ENCODE results near the gene DCC. TPM values are rescaled to one million over a fixed set of nuclear protein-coding genes. Genes with fewer than 3 reads are reported as not detected.

DCC gene
- polyA plus RNA-seq, 1 donor (not counting 4 experiments of a cell fraction or from before 2014, with no cell fraction given): not detected

DNA sequence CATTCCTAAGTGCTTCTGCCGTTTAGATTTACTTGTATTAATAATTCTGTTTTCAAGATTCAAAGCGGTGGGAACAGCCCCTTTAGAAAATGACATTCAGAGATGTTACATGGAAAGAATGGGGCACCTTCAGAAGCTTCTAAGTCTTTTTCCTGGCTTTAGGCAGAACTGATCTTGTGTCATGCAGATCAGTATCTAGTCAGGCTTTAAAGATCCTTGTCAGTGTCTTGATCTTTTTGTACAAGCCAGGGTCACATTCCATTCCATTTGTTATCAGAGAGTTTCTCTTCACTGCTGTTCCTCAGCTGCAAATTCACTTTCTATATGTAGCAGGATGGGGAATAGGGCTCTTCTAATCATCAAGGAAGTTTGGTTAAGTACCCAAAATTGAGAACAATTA lies 275.3 kb downstream of the DCC start:
- Histone ChIP-seq H3K27ac (ENCODE audit: control insufficient read depth, insufficient read depth, low read length) (no peak overlapping the region), H3K4me3 (ENCODE audit: control insufficient read depth in 2 of 3, extremely low read depth in 1 of 3, insufficient read depth in 2 of 3, low read depth in 1 of 3, low read length in 3 of 3) (no peak overlapping the region), H2AFZ (ENCODE audit: control insufficient read depth, low read length) (no peak overlapping the region), H3K27me3 (ENCODE audit: control insufficient read depth, extremely low read depth, insufficient read depth, low read length) (no peaks in the 10 kb centered on the region), H3K36me3 (ENCODE audit: control insufficient read depth in 2 of 2, extremely low read depth in 1 of 2, insufficient read depth in 2 of 2, low read length in 2 of 2) (no peaks in the 10 kb centered on the region), H3K79me2 (ENCODE audit: control insufficient read depth, insufficient read depth, low read length) (no peaks in the 10 kb centered on the region), H3K9me3 (ENCODE audit: control insufficient read depth, low read depth, low read length) (no peaks in the 10 kb centered on the region), H3K4me1 (ENCODE audit: control insufficient read depth, extremely low read depth, insufficient read depth, low read length) (no peaks in the 10 kb centered on the region), H4K20me1 (ENCODE audit: control insufficient read depth, extremely low read depth, insufficient read depth, low read length) (no peaks in the 10 kb centered on the region), H3K9ac (ENCODE audit: control insufficient read depth, extremely low read depth, insufficient read depth, low read length) (no peak overlapping the region), H3K4me2 (ENCODE audit: control insufficient read depth, extremely low read depth, insufficient read depth, low read depth, low read length) (no peak overlapping the region), H3K9me1 (ENCODE audit: control insufficient read depth, extremely low read depth, insufficient read depth, low read length) (no peaks in the 10 kb centered on the region)
- DNase-seq (ENCODE audit: low read depth, low spot score) (no peak), FAIRE-seq (no peak)
- TF ChIP-seq, protein P1, sequence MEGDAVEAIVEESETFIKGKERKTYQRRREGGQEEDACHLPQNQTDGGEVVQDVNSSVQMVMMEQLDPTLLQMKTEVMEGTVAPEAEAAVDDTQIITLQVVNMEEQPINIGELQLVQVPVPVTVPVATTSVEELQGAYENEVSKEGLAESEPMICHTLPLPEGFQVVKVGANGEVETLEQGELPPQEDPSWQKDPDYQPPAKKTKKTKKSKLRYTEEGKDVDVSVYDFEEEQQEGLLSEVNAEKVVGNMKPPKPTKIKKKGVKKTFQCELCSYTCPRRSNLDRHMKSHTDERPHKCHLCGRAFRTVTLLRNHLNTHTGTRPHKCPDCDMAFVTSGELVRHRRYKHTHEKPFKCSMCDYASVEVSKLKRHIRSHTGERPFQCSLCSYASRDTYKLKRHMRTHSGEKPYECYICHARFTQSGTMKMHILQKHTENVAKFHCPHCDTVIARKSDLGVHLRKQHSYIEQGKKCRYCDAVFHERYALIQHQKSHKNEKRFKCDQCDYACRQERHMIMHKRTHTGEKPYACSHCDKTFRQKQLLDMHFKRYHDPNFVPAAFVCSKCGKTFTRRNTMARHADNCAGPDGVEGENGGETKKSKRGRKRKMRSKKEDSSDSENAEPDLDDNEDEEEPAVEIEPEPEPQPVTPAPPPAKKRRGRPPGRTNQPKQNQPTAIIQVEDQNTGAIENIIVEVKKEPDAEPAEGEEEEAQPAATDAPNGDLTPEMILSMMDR (optimal IDR thresholded peaks at IDR 0.05 in 1 of 3, IDR thresholded peaks at IDR 0.05 in 1 of 3, conservative IDR thresholded peaks at IDR 0.05 in 1 of 3; ENCODE audit: extremely low read depth in 1 of 3, insufficient read depth in 2 of 3, low read length in 3 of 3): no peak
- TF ChIP-seq EZH2 (IDR thresholded peaks at IDR 0.05; ENCODE audit: low read length): no peak
- dilution Hi-C loops (cut with MboI; ENCODE audit: extremely low pct_ligation_motif_present, low sequenced_read_pairs): no loop called here

DNA sequence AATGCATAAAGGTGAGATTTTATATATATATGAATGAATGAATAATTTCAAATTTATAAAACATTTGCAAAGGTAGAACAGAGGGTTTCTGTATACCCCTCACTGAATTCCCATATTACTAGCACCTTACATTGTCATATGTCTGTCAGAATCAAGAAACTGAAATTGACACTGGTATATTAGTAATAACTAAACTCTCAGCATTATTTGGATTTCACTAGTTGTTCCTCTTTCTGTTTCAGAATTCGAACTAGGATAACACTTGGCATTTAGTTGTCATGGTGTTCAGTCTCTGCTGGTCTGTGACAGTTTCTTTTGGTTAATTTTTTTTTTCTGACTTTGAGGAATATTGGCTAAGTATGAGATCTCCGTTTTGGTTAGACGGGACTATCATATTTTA lies 275.9 kb downstream of the DCC start:
- Histone ChIP-seq H4K20me1 (ENCODE audit: control insufficient read depth, extremely low read depth, insufficient read depth, low read length) (no peaks in the 10 kb centered on the region), H2AFZ (ENCODE audit: control insufficient read depth, low read length) (no peak overlapping the region), H3K36me3 (ENCODE audit: control insufficient read depth in 2 of 2, extremely low read depth in 1 of 2, insufficient read depth in 2 of 2, low read length in 2 of 2) (no peaks in the 10 kb centered on the region), H3K9me1 (ENCODE audit: control insufficient read depth, extremely low read depth, insufficient read depth, low read length) (no peaks in the 10 kb centered on the region), H3K9ac (ENCODE audit: control insufficient read depth, extremely low read depth, insufficient read depth, low read length) (no peak overlapping the region), H3K79me2 (ENCODE audit: control insufficient read depth, insufficient read depth, low read length) (no peaks in the 10 kb centered on the region), H3K4me2 (ENCODE audit: control insufficient read depth, extremely low read depth, insufficient read depth, low read depth, low read length) (no peak overlapping the region), H3K4me3 (ENCODE audit: control insufficient read depth in 2 of 3, extremely low read depth in 1 of 3, insufficient read depth in 2 of 3, low read depth in 1 of 3, low read length in 3 of 3) (no peak overlapping the region), H3K4me1 (ENCODE audit: control insufficient read depth, extremely low read depth, insufficient read depth, low read length) (no peaks in the 10 kb centered on the region), H3K9me3 (ENCODE audit: control insufficient read depth, low read depth, low read length) (no peaks in the 10 kb centered on the region), H3K27me3 (ENCODE audit: control insufficient read depth, extremely low read depth, insufficient read depth, low read length) (no peaks in the 10 kb centered on the region), H3K27ac (ENCODE audit: control insufficient read depth, insufficient read depth, low read length) (no peak overlapping the region)
- DNase-seq (ENCODE audit: low read depth, low spot score): no peak
- dilution Hi-C loops (cut with MboI; ENCODE audit: extremely low pct_ligation_motif_present, low sequenced_read_pairs): no loop called here
- no peak for FAIRE-seq
- TF ChIP-seq EZH2 (IDR thresholded peaks at IDR 0.05; ENCODE audit: low read length): no peak
- TF ChIP-seq, protein P1 (optimal IDR thresholded peaks at IDR 0.05 in 1 of 3, IDR thresholded peaks at IDR 0.05 in 1 of 3, conservative IDR thresholded peaks at IDR 0.05 in 1 of 3; ENCODE audit: extremely low read depth in 1 of 3, insufficient read depth in 2 of 3, low read length in 3 of 3): no peak

Data from keratinocyte (primary cell).